ENCODE measurements around the gene CGB7. TPM values are rescaled to one million over a fixed set of nuclear protein-coding genes. Genes with fewer than 3 reads are reported as not detected.

Gene CGB7
- total and polyA plus RNA-seq, 10 of the 15 experiments (the other 5 are each of a cell fraction or from before 2014, with no cell fraction given): 0.06 TPM; not detected in 9

DNA sequence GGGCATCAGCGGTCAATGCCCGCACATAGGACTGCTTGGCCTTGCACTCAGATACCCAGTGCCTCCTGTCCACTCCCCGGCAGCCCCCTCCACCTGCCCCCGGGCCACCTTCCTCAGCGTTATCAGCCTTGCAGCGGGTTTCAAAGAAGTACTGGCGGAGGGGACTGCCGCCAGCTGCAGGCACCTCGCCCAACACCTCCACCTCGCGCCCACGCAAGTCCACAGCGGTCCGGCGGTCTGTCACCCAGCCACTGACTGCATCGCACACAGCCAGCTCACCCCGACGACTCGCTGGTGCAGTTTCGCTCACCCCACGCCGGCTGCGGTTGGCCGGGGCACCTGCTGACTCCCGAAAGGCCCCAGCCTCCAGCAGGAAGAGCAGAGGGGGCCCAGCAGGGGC, 3.9 kb upstream of the CGB7 start:
- Histone ChIP-seq H3K4me3 (no peak overlapping the region), H3K9ac (ENCODE audit: control insufficient read depth, insufficient read depth, low read length) (no peak overlapping the region), H2AFZ (ENCODE audit: control insufficient read depth, low read depth, low read length) (no peak overlapping the region), H3K9me3 (replicated peaks; ENCODE audit: control insufficient read depth, insufficient read depth, low read length) (no peaks in the 10 kb centered on the region), H3K4me2 (ENCODE audit: control insufficient read depth, insufficient read depth) (no peak overlapping the region), H3K4me1 (ENCODE audit: control insufficient read depth, insufficient read depth, low read length) (no peaks in the 10 kb centered on the region), H4K20me1 (ENCODE audit: control insufficient read depth, insufficient read depth) (no peaks in the 10 kb centered on the region), H3K79me2 (ENCODE audit: control insufficient read depth, insufficient read depth, low read length) (no peaks in the 10 kb centered on the region), H3K27ac (ENCODE audit: control insufficient read depth, insufficient read depth) (no peak overlapping the region), H3K36me3 (ENCODE audit: control insufficient read depth in 2 of 2, insufficient read depth in 2 of 2, low read length in 1 of 2) (no peaks in the 10 kb centered on the region), H3K27me3 (replicated peaks in 1 of 2; ENCODE audit: control insufficient read depth in 2 of 2, insufficient read depth in 2 of 2, low read length in 1 of 2) (peaks cover 5 to 12% of the 10 kb centered on the region in 2 experiments; a peak in 3 of 4 replicates)
- ATAC-seq: peak; percentile 45
- no peak for DNase-seq (ENCODE audit: low read depth, low spot score)
- RAD21 ChIA-PET (ENCODE audit: unreplicated experiment): no interaction called here
- in situ Hi-C loops (cut with MboI): no loop called here
- CTCF ChIA-PET: interaction anchor here (0.6 to 2.0 kb wide), 3 partner anchors 36 to 219 kb away, joined by 3 to 7 read pairs (median 3); no protein-coding TSS in a partner anchor
- WGBS (ENCODE audit: insufficient coverage, insufficient replicate concordance, low lambda C conversion rate, missing lambda C conversion rate): 39% methylated on average over 19 of the region's 25 CpGs
- BruUV-seq (replicated peaks): no TSS peak
- SMC1A ChIA-PET (ENCODE audit: uncharacterized antibody, unreplicated experiment): no interaction called here
- 0 out of 2 replicates have a peak, but pooled peaks have one; percentile 45 for TF ChIP-seq GATAD2B (conservative IDR thresholded peaks at IDR 0.05; ENCODE audit: low read depth)
- no peak for TF ChIP-seq SREBF1 (IDR thresholded peaks at IDR 0.05; ENCODE audit: low read length)
- TF ChIP-seq BHLHE40 (IDR thresholded peaks at IDR 0.05; ENCODE audit: borderline replicate concordance in 1 of 2, low read depth in 2 of 2, low read length in 1 of 2): peak in 1 of 2 experiments; percentile 67; a peak in 2 of 4 replicates
- TF ChIP-seq, protein P1, sequence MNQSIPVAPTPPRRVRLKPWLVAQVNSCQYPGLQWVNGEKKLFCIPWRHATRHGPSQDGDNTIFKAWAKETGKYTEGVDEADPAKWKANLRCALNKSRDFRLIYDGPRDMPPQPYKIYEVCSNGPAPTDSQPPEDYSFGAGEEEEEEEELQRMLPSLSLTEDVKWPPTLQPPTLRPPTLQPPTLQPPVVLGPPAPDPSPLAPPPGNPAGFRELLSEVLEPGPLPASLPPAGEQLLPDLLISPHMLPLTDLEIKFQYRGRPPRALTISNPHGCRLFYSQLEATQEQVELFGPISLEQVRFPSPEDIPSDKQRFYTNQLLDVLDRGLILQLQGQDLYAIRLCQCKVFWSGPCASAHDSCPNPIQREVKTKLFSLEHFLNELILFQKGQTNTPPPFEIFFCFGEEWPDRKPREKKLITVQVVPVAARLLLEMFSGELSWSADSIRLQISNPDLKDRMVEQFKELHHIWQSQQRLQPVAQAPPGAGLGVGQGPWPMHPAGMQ (IDR thresholded peaks at IDR 0.05; ENCODE audit: borderline replicate concordance): no peak
- TF ChIP-seq BMI1 (IDR thresholded peaks at IDR 0.05; ENCODE audit: borderline replicate concordance): no peak
- TF ChIP-seq IKZF1 (conservative IDR thresholded peaks at IDR 0.05): peak; percentile 77
- TF ChIP-seq, protein P2, sequence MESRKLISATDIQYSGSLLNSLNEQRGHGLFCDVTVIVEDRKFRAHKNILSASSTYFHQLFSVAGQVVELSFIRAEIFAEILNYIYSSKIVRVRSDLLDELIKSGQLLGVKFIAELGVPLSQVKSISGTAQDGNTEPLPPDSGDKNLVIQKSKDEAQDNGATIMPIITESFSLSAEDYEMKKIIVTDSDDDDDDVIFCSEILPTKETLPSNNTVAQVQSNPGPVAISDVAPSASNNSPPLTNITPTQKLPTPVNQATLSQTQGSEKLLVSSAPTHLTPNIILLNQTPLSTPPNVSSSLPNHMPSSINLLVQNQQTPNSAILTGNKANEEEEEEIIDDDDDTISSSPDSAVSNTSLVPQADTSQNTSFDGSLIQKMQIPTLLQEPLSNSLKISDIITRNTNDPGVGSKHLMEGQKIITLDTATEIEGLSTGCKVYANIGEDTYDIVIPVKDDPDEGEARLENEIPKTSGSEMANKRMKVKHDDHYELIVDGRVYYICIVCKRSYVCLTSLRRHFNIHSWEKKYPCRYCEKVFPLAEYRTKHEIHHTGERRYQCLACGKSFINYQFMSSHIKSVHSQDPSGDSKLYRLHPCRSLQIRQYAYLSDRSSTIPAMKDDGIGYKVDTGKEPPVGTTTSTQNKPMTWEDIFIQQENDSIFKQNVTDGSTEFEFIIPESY (IDR thresholded peaks at IDR 0.05): peak; percentile 76; the same call in 1 of the 2 replicates
- no peak for TF ChIP-seq SMAD5 (IDR thresholded peaks at IDR 0.05; ENCODE audit: low read depth)
- TF ChIP-seq NR2F1 (conservative IDR thresholded peaks at IDR 0.05): peak; percentile 52
- no peak for FAIRE-seq
- intact Hi-C loops (cut with micrococcal nuclease; ENCODE audit: unreplicated experiment): no loop called here
- POLR2A ChIA-PET: interaction anchor here (1.6 kb wide), 1 partner anchor 8 kb away, joined by 4 read pairs; no protein-coding TSS in a partner anchor

Data from GM12878 (cell line).